ENCODE data around the gene DPP10. TPM values are rescaled to one million over a fixed set of nuclear protein-coding genes. Genes with fewer than 3 reads are reported as not detected.

DPP10 gene
- total RNA-seq, 1 donor from 2014 or later: 1.1 TPM

GRCh38 chr2:115520727-115521126 lies 1078.3 kb downstream of the DPP10 start:
- no peak for FAIRE-seq
- Histone ChIP-seq H3K27ac (ENCODE audit: low read depth, low read length) (no peak overlapping the region), H2AFZ (ENCODE audit: low read depth, low read length) (no peak overlapping the region), H3K79me2 (ENCODE audit: insufficient read depth, low read length) (no peaks in the 10 kb centered on the region), H4K20me1 (ENCODE audit: insufficient read depth, low read length) (no peaks in the 10 kb centered on the region), H3K4me1 (ENCODE audit: insufficient read depth, low read length) (no peaks in the 10 kb centered on the region), H3K4me3 (ENCODE audit: insufficient read depth, low read depth, low read length) (no peak overlapping the region), H3K9me3 (ENCODE audit: insufficient read depth, low read depth, low read length) (no peaks in the 10 kb centered on the region), H3K4me2 (ENCODE audit: low read length) (no peak overlapping the region), H3K9ac (ENCODE audit: low read length) (no peak overlapping the region), H3K36me3 (ENCODE audit: insufficient read depth, low read length) (no peaks in the 10 kb centered on the region), H3K27me3 (ENCODE audit: insufficient read depth, low read length) (no peaks in the 10 kb centered on the region)
- H3K9me3 Mint-ChIP-seq (ENCODE audit: unreplicated experiment): no peaks in the 10 kb centered on the region
- peaks cover 3% of the 10 kb centered on the region for H3K27me3 Mint-ChIP-seq (ENCODE audit: low read depth, unreplicated experiment)
- H3K36me3 Mint-ChIP-seq (ENCODE audit: low read depth, unreplicated experiment): no peaks in the 10 kb centered on the region
- no peak overlapping the region for H3K27ac Mint-ChIP-seq (ENCODE audit: unreplicated experiment)
- no peak for DNase-seq (ENCODE audit: low read depth)
- no peak for TF ChIP-seq CTCF (IDR thresholded peaks at IDR 0.05; ENCODE audit: insufficient read depth, low read depth, low read length)
- no peak overlapping the region for H3K4me3 Mint-ChIP-seq (ENCODE audit: unreplicated experiment)
- H3K4me1 Mint-ChIP-seq (ENCODE audit: low read depth, unreplicated experiment): no peaks in the 10 kb centered on the region

DNA sequence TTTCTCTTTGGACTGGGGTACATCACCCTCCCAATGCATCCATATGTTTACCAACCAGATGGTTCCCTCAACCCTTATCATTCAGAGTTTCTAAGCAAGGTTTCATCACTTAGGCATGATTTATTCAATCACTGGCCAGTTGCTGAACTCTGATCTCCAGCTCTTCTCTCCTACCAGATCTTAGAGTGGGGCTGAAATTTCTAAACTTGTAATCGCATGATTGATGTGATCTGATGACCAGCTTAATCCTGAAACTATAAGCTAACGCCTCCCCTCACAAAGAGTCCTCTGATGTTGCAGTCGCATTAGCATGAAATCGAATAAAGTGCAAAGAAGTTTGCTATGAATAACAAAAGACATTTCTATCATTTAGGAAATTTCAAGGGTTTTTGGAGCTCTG lies 1082.0 kb downstream of the DPP10 start:
- H3K9ac ChIP-seq (ENCODE audit: low read length): no peak overlapping the region
- no peaks in the 10 kb centered on the region for H3K9me3 Mint-ChIP-seq (ENCODE audit: unreplicated experiment)
- H3K4me2 ChIP-seq (ENCODE audit: low read length): no peak overlapping the region
- H3K4me3 Mint-ChIP-seq (ENCODE audit: unreplicated experiment): no peak overlapping the region
- no peak overlapping the region for H3K27ac Mint-ChIP-seq (ENCODE audit: unreplicated experiment)
- no peaks in the 10 kb centered on the region for H3K4me1 Mint-ChIP-seq (ENCODE audit: low read depth, unreplicated experiment)
- no peaks in the 10 kb centered on the region for H3K4me1 ChIP-seq (ENCODE audit: insufficient read depth, low read length)
- no peaks in the 10 kb centered on the region for H3K36me3 Mint-ChIP-seq (ENCODE audit: low read depth, unreplicated experiment)
- H3K36me3 ChIP-seq (ENCODE audit: insufficient read depth, low read length): no peaks in the 10 kb centered on the region
- H3K9me3 ChIP-seq (ENCODE audit: insufficient read depth, low read depth, low read length): no peaks in the 10 kb centered on the region
- H3K4me3 ChIP-seq (ENCODE audit: insufficient read depth, low read depth, low read length): no peak overlapping the region
- no peak for DNase-seq (ENCODE audit: low read depth)
- no peaks in the 10 kb centered on the region for H4K20me1 ChIP-seq (ENCODE audit: insufficient read depth, low read length)
- no peak overlapping the region for H3K27ac ChIP-seq (ENCODE audit: low read depth, low read length)
- H3K27me3 Mint-ChIP-seq (ENCODE audit: low read depth, unreplicated experiment): peaks cover 3% of the 10 kb centered on the region
- no peak for FAIRE-seq
- TF ChIP-seq CTCF (IDR thresholded peaks at IDR 0.05; ENCODE audit: insufficient read depth, low read depth, low read length): no peak
- no peak for TF ChIP-seq EZH2 (IDR thresholded peaks at IDR 0.05; ENCODE audit: insufficient read depth, low read length)
- no peak overlapping the region for H2AFZ ChIP-seq (ENCODE audit: low read depth, low read length)
- no peaks in the 10 kb centered on the region for H3K27me3 ChIP-seq (ENCODE audit: insufficient read depth, low read length)
- no peaks in the 10 kb centered on the region for H3K79me2 ChIP-seq (ENCODE audit: insufficient read depth, low read length)

GRCh38 chr2:115529627-115530026 lies 1087.2 kb downstream of the DPP10 start:
- FAIRE-seq (no peak), DNase-seq (ENCODE audit: low read depth) (no peak)
- no peak overlapping the region for H3K27ac Mint-ChIP-seq (ENCODE audit: unreplicated experiment)

More at GRCh38 chr2:115529627-115530026, 1087.2 kb downstream of the DPP10 start:
- no peaks in the 10 kb centered on the region for H3K36me3 Mint-ChIP-seq (ENCODE audit: low read depth, unreplicated experiment)
- Histone ChIP-seq H2AFZ (ENCODE audit: low read depth, low read length) (no peak overlapping the region), H4K20me1 (ENCODE audit: insufficient read depth, low read length) (no peaks in the 10 kb centered on the region), H3K4me1 (ENCODE audit: insufficient read depth, low read length) (no peaks in the 10 kb centered on the region), H3K4me3 (ENCODE audit: insufficient read depth, low read depth, low read length) (no peak overlapping the region), H3K36me3 (ENCODE audit: insufficient read depth, low read length) (no peaks in the 10 kb centered on the region), H3K9me3 (ENCODE audit: insufficient read depth, low read depth, low read length) (no peaks in the 10 kb centered on the region), H3K27ac (ENCODE audit: low read depth, low read length) (no peak overlapping the region), H3K9ac (ENCODE audit: low read length) (no peak overlapping the region), H3K27me3 (ENCODE audit: insufficient read depth, low read length) (no peaks in the 10 kb centered on the region), H3K79me2 (ENCODE audit: insufficient read depth, low read length) (no peaks in the 10 kb centered on the region), H3K4me2 (ENCODE audit: low read length) (no peak overlapping the region)
- H3K4me1 Mint-ChIP-seq (ENCODE audit: low read depth, unreplicated experiment): no peaks in the 10 kb centered on the region
- H3K4me3 Mint-ChIP-seq (ENCODE audit: unreplicated experiment): no peak overlapping the region
- no peak for TF ChIP-seq EZH2 (IDR thresholded peaks at IDR 0.05; ENCODE audit: insufficient read depth, low read length)
- TF ChIP-seq CTCF (IDR thresholded peaks at IDR 0.05; ENCODE audit: insufficient read depth, low read depth, low read length): no peak
- H3K27me3 Mint-ChIP-seq (ENCODE audit: low read depth, unreplicated experiment): no peaks in the 10 kb centered on the region
- no peaks in the 10 kb centered on the region for H3K9me3 Mint-ChIP-seq (ENCODE audit: unreplicated experiment)
